Hepatocyte (in vitro differentiated cells): ENCODE measurements around the gene APOL1.
"Not testable (repeated sequence)": the region's sequence is repeated elsewhere in the genome, so short reads cannot be mapped to it uniquely, and the experiment has no call there.

Experiments used
- CTCF ChIP-seq: fragments of 200-600 bp; sonication (generic); IDR thresholded peaks from 2 replicates; pipeline ENCODE4 v1.5.1; 2016; ENCODE audit warnings: antibody characterized with exemption, mild to moderate bottlenecking; ENCODE audit not compliant: poor library complexity
- EZH2 ChIP-seq: fragments of 200-600 bp; sonication (generic); IDR thresholded peaks from 2 replicates; pipeline ENCODE4 v1.6.1; 2016; ENCODE audit warnings: antibody characterized with exemption, mild to moderate bottlenecking, borderline replicate concordance
- EZH2phosphoT487 ChIP-seq: fragments of 200-600 bp; sonication (generic); IDR thresholded peaks from one replicate; pipeline ENCODE4 v1.6.1; 2018; ENCODE audit warnings: antibody characterized with exemption, mild to moderate bottlenecking, low read depth, moderate library complexity; ENCODE audit not compliant: unreplicated experiment, severe bottlenecking

- TF ChIP-seq CTCF, EZH2phosphoT487, EZH2: not testable (repeated sequence)
These were observed 839 bp upstream of the APOL1 start for GRCh38 chr22:36251979-36252608.
